HEK293 (cell line): ENCODE results near the gene ERGIC1.

Source experiments
- CTCF ChIA-PET: fragments of 350-600 bp; formaldehyde crosslinking; extraction: SDS; loops from one replicate; lab custom pipeline; 2021; ENCODE audit warnings: antibody characterized with exemption; lab: Yijun Ruan, JAX
- POLR2A ChIA-PET: fragments of 300-600 bp; formaldehyde crosslinking; extraction: SDS; loops from one replicate; lab custom pipeline; 2020; ENCODE audit warnings: antibody characterized with exemption, inconsistent platforms; lab: Yijun Ruan, JAX
- H3K27ac ChIP-seq: fragments of 200-500 bp; sonication (Bioruptor generic); 2 replicates; pipeline ENCODE4 v1.5.1; 2014; ENCODE audit warnings: low read depth, low read length, control low read depth, inconsistent platforms; ENCODE audit errors: extremely low read depth
- H3K36me3 ChIP-seq, 2 experiments: fragments of 200-500 bp in 1 of 2; sonication (Bioruptor generic) in 1 of 2; 1 replicate in 1 of 2; 2 replicates in 1 of 2; pipeline ENCODE4 v1.5.1; 2014 to 2017; ENCODE audit warnings: inconsistent platforms in 2 of 2, low read length in 2 of 2; ENCODE audit not compliant: control insufficient read depth in 2 of 2, insufficient read depth in 1 of 2
- H3K4me1 ChIP-seq: fragments of 200-500 bp; sonication (Bioruptor generic); 2 replicates; pipeline ENCODE4 v1.5.1; 2014; ENCODE audit warnings: mild to moderate bottlenecking, low read length, inconsistent platforms; ENCODE audit not compliant: control insufficient read depth, insufficient read depth
- H3K4me3 ChIP-seq: 2 replicates; pipeline ENCODE4 v1.5.1; 2011; ENCODE audit warnings: low read depth, mild to moderate bottlenecking, control low read depth, low read length, moderate library complexity
- H3K9me3 ChIP-seq: fragments of 200-500 bp; sonication (Bioruptor generic); 2 replicates; pipeline ENCODE4 v1.5.1; 2014; ENCODE audit warnings: low read depth, low read length, inconsistent platforms; ENCODE audit not compliant: control insufficient read depth, insufficient read depth
- AEBP2 ChIP-seq: fragments of 450-650 bp; formaldehyde crosslinking; IDR thresholded peaks from 2 replicates; pipeline ENCODE4 v1.5.1; 2016; ENCODE audit warnings: missing biosample characterization, missing genetic modification characterization, borderline replicate concordance
- BCL6B ChIP-seq: fragments of 450-650 bp; formaldehyde crosslinking; IDR thresholded peaks from 2 replicates; pipeline ENCODE4 v1.5.1; 2017; ENCODE audit warnings: missing biosample characterization, missing genetic modification characterization
- EGR2 ChIP-seq: fragments of 450-650 bp; formaldehyde crosslinking; IDR thresholded peaks from 2 replicates; pipeline ENCODE4 v1.5.1; 2016; ENCODE audit warnings: low read depth, missing biosample characterization, missing genetic modification characterization
- PRDM1 ChIP-seq: fragments of 450-650 bp; formaldehyde crosslinking; IDR thresholded peaks from 2 replicates; pipeline ENCODE4; 2016; ENCODE audit warnings: missing biosample characterization, missing genetic modification characterization
- ZBTB26 ChIP-seq: fragments of 450-650 bp; formaldehyde crosslinking; optimal IDR thresholded peaks from 2 replicates; pipeline ENCODE3; 2016; ENCODE audit warnings: missing biosample characterization, mild to moderate bottlenecking, missing genetic modification characterization
- ZNF112 ChIP-seq: fragments of 450-650 bp; formaldehyde crosslinking; IDR thresholded peaks from 2 replicates; pipeline ENCODE4 v1.5.0; 2017; ENCODE audit warnings: missing biosample characterization, missing genetic modification characterization
- ZNF121 ChIP-seq: fragments of 450-650 bp; formaldehyde crosslinking; IDR thresholded peaks from 2 replicates; pipeline ENCODE4 v1.5.1; 2016; ENCODE audit warnings: missing biosample characterization, missing genetic modification characterization
- ZNF202 ChIP-seq: fragments of 450-650 bp; formaldehyde crosslinking; IDR thresholded peaks from 2 replicates; pipeline ENCODE4 v1.5.1; 2016; ENCODE audit warnings: missing biosample characterization, missing genetic modification characterization, borderline replicate concordance
- ZNF239 ChIP-seq: fragments of 450-650 bp; formaldehyde crosslinking; IDR thresholded peaks from 2 replicates; pipeline ENCODE4 v1.5.1; 2016; ENCODE audit warnings: missing biosample characterization, missing genetic modification characterization
- ZNF266 ChIP-seq: fragments of 450-650 bp; formaldehyde crosslinking; IDR thresholded peaks from 2 replicates; pipeline ENCODE4 v1.5.1; 2016; ENCODE audit warnings: missing biosample characterization, missing genetic modification characterization, low read depth
- ZNF350 ChIP-seq: fragments of 450-650 bp; formaldehyde crosslinking; IDR thresholded peaks from 2 replicates; pipeline ENCODE4 v1.5.0; 2017; ENCODE audit warnings: missing biosample characterization, mild to moderate bottlenecking, missing genetic modification characterization
- ZNF391 ChIP-seq: fragments of 450-650 bp; formaldehyde crosslinking; IDR thresholded peaks from 2 replicates; pipeline ENCODE4 v1.5.1; 2016; ENCODE audit warnings: low read depth, missing biosample characterization, missing genetic modification characterization, borderline replicate concordance
- ZNF404 ChIP-seq: fragments of 450-650 bp; formaldehyde crosslinking; IDR thresholded peaks from 2 replicates; pipeline ENCODE4 v1.5.1; 2017; ENCODE audit warnings: missing biosample characterization, missing genetic modification characterization
- ZNF514 ChIP-seq: fragments of 450-650 bp; formaldehyde crosslinking; IDR thresholded peaks from 2 replicates; pipeline ENCODE4 v1.5.1; 2016; ENCODE audit warnings: missing biosample characterization, missing genetic modification characterization
- ZNF518A ChIP-seq: fragments of 450-650 bp; formaldehyde crosslinking; conservative IDR thresholded peaks from 2 replicates; pipeline ENCODE4 v1.5.1; 2016; ENCODE audit warnings: low read depth, missing biosample characterization, missing genetic modification characterization
- ZNF548 ChIP-seq: fragments of 450-650 bp; formaldehyde crosslinking; IDR thresholded peaks from 2 replicates; pipeline ENCODE4 v1.5.1; 2016; ENCODE audit warnings: missing biosample characterization, missing genetic modification characterization
- ZNF660 ChIP-seq: fragments of 450-650 bp; IDR thresholded peaks from 2 replicates; pipeline ENCODE4 v1.5.1; 2018; ENCODE audit warnings: missing biosample characterization, mild to moderate bottlenecking, missing genetic modification characterization
- ZNF76 ChIP-seq: fragments of 450-650 bp; formaldehyde crosslinking; IDR thresholded peaks from 2 replicates; pipeline ENCODE4; 2016; ENCODE audit warnings: low read depth, missing biosample characterization, missing genetic modification characterization, borderline replicate concordance
- ZNF830 ChIP-seq: fragments of 450-650 bp; IDR thresholded peaks from 2 replicates; pipeline ENCODE4 v1.5.0; 2018; ENCODE audit warnings: missing biosample characterization, missing genetic modification characterization, low read depth, mild to moderate bottlenecking, moderate library complexity

Gene ERGIC1

GRCh38 chr5:172899436-172899835 lies 65.4 kb downstream of the ERGIC1 start:
- TF ChIP-seq ZNF548: no peak
- no peak for TF ChIP-seq EGR2 (tag by site-specific recombination)
- TF ChIP-seq ZNF266: no peak
- no peak for TF ChIP-seq ZNF518A
- no peak for TF ChIP-seq ZNF350 (tag by site-specific recombination)
- TF ChIP-seq ZNF202 (tag by site-specific recombination): no peak
- TF ChIP-seq PRDM1: no peak
- no peak for TF ChIP-seq ZNF404 (tag by site-specific recombination)
- no peak for TF ChIP-seq ZNF239
- no peak for TF ChIP-seq ZNF660 (tag by site-specific recombination)
- TF ChIP-seq ZNF121 (tag by site-specific recombination): no peak
- no peak for TF ChIP-seq ZNF830 (tag by site-specific recombination)
- no peak for TF ChIP-seq ZBTB26 (tag by site-specific recombination)
- no peak for TF ChIP-seq ZNF76 (tag by site-specific recombination)
- no peak for TF ChIP-seq AEBP2 (tag by site-specific recombination)
- no peak for TF ChIP-seq ZNF514 (tag by site-specific recombination)
- TF ChIP-seq ZNF391 (tag by site-specific recombination): no peak
- no peak for TF ChIP-seq BCL6B (tag by site-specific recombination)
- TF ChIP-seq ZNF112: no peak
- no peaks in the 10 kb centered on the region for H3K9me3 ChIP-seq
- CTCF ChIA-PET: interaction anchor here (0.6 to 2.1 kb wide), 7 partner anchors 33 to 193 kb away, joined by 3 to 10 read pairs (median 3); no protein-coding TSS in a partner anchor
- POLR2A ChIA-PET: interaction anchor here (0.7 to 6.1 kb wide), 5 partner anchors 24 to 134 kb away, joined by 3 to 89 read pairs (median 6); partner anchors contain the start of gene DUSP1
- H3K27ac ChIP-seq: no peak overlapping the region
- H3K36me3 ChIP-seq: peaks cover 0 to 4% of the 10 kb centered on the region in 2 experiments; a peak in 1 of 3 replicates
- H3K4me1 ChIP-seq: peaks cover 12% of the 10 kb centered on the region; the same call in 1 of the 2 replicates
- H3K4me3 ChIP-seq: no peak overlapping the region
